Activated CD8-positive, alpha-beta memory T cell treated with anti-CD3 and anti-CD28 coated beads, Interleukin-2, amount 50 U/mL, for 24 hours (primary cell): Measurements from ENCODE around the gene LRBA.
"Not testable (repeated sequence)": the region's sequence is repeated elsewhere in the genome, so short reads cannot be mapped to it uniquely, and the experiment has no call there.

ENCODE experiments used
- DNase-seq: peaks from one replicate; pipeline ENCODE4 v3.0.0-alpha.2; 2020; ENCODE audit errors: extremely low read depth

LRBA gene

DNA sequence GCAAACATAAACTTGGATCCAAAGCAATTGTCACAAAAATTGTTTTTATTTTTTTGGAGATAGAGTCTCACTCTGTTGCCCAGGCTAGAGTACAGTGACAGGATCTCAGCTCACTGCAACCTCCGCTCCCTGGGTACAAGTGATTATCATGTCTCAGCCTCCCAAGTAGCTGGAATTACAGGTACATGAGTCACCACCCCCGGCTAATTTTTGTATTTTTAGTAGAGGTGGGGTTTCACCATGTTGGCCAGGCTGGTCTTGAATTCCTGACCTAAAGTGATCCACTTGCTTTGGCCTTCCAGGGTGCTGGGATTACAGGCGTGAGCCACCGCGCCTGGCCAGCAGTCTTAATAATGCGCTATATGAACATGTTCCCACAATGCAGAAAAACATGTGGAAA, 272.2 kb downstream of the LRBA start:
- DNase-seq: not testable (repeated sequence)

DNA sequence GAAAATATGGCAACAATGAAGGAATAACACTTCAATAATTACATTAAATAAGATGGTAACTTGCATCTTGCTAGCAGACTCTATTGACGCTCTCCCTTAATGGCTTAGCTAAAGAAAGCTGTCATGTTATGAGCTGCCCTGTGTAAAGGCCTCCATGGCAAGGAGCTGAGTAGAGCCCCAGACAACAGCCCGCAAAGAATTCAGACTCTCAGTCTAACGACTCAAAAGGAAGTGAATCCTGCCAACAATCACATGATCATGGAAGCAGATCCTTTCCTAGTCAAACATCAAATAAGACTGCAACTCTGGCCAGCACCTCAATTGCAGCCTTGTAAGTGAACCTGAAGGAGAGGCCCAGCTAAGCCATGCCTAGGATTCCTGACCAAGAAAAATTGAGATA, 275.5 kb downstream of the LRBA start:
- no peak for DNase-seq

DNA sequence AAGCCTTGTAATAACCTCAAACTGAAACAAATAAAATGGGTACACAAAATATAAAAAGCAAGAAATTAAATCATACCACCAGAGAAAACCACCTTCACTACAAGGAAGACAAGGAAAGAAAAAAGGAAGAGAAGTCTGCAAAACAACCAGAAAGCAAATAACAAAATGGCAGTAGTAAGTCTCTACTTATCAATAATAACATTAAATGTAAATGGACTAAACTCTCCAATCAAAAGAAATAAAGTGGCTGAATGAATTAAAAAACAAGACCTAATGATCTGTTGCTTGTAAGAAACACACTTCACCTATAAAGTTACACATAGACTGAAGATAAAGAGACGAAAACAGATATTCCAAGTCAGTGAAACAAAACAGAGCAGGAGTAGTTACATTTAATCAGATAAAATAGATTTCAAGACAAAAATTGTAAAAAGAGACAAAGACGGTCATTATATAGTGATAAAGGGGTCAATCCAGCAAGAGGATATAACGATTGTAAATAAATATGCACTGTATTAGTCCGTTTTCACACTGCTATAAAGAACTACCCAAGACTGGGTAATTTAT, 289.0 kb downstream of the LRBA start:
- DNase-seq: no peak

DNA sequence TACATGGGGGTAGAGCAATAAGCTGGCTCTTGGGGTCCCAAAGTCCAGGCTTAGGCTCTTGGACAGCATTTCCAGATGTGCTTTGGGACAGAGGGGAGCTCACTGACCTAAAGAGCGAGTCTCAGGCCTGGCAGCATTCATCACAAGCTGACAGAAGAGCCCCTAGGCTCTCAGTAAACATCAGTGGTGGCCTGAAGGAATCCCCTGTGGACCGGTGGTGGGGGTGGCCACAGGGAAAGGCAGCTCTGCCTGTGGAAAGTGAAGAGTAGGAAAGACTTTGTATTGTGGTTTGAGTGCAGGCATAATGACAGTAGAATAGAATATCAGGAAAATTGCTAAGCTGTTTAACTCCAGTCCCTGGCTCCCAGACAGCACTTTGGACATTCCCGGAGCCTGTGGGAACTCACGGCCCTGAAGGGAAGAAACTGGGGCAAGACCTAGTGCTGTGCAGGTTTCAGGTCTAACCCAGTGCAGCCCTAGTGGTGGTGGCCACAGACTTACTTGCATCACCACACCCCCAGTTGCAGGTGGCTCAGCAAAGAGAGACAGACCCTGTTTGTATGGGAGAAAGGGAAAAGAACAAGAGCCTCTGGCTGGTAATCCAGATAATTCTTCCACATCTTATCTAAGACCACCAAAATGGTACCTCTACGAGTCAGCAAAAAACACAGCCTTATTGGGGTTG, 291.2 kb downstream of the LRBA start:
- DNase-seq: no peak

DNA sequence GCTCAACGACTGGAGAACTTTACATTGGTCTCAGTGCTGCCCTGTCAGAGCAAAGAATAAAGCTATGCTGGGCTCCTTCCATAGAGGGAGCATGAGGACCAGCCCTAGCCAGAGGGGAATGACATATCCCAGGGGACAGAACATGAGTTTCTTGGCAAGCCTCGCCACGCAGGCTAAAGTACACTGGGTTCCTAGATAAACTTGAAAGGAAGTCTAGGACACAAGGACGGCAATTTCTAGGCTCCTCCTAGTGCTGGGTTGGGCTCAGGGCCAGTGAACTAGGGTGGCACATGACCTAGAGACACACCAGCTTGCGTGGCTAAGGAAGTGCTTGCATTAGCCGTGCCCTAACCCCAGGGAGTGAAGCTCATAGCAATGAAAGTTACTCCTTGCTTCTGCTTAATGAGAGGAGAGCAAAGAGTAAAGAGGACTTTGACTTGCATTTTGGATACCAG, 292.1 kb downstream of the LRBA start:
- DNase-seq: no peak

DNA sequence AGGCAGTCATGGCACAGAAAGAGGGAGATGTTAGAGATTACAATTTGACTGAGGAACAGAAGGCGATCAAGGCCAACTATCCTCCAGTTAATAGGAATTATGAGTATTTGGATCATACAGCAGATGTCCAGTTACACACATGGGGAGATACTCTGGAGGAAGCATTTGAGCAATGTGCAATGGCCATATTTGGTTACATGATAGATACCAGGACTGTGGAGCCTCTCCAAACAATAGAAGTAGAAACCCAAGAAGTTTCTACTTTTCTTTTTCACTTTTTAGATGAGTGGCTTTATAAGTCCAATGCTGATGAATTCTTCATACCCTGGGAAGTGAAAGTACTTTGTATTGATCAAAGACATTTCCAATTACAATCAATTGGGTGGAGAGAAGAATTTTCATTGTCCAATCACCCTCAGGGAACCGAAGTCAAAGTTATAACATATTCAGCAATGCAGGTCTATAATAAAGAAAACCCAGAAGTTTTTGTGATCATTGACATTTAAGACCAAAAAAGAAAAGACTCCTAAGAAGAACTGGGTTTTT, 294.0 kb downstream of the LRBA start:
- no peak for DNase-seq

DNA sequence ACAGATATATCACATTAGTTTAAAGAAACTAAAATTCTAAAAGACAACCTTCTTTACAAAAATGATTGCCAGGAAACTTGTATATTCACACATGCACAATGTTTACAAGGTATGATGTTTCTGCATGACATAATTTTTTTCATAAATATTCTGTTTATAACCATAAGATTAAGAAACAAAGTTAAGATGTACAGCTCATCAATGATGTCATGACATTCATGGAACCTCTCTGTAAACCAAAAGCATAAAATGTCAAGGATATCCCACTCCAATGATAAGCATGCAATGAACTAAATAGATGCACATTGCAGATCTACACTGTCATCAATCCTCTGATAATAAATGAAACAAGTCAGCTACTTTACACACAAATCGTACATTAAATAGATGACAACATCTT, 297.1 kb downstream of the LRBA start:
- DNase-seq: no peak

DNA sequence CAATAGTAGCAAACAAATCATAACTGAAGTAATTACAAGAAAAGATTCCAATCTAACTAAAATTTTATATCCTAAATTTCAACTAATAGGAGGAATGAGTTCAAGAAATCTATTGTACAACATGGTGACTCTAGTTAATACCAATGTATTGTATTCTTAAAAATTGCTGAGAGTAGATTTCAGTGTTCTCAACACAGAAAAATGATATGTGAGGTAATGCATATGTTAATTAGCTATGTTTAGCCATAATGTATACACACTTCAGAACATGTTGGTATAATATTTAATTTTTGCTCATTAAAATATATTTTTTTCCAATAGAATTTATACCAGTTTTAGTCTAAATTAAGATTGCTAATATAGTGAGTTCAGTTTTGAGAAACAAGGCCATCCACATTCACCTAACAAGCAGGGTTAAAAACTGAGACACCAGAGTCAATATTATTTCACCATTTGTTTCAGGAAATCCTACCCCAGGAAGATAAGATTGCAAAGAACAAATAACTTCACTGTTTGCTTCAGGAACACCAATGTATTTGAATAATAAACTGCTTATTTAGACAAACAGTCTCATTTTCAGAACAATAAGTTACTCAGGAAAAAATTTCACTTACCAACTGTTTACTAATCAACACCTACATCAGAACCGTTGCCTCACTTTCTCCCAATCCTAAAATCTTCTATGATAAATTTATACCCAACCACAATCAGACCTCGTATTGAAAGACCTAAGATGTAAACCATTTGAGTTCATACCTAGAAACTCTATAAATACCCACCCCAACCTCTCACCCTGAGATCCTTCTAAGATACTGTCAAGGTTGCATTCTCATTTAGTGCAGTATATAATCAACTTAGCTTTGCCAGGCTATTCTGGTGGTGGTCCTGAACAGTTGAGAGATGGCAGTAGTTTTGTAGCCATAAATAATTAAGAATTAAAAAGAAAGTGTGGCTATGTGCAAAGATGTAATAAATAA, 300.3 kb downstream of the LRBA start:
- no peak for DNase-seq

DNA sequence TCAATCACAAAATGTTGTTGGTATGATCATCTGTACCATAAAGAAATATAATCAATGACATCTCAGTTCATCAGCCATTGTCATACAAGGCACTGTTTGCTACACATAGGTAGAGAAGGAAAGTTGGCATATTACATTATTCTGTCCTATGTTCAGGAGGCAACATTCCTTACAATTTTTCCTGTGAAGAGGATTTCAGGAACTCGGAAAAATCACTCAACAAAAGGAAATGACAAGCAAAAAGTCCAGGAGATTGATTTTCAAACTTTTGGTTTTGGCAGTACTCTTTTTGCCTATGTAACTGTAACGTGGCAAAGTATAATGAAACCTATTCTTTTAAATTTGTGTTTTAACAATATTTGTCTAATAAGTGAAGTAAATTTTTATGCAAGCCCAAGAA, 301.8 kb downstream of the LRBA start:
- DNase-seq: no peak

DNA sequence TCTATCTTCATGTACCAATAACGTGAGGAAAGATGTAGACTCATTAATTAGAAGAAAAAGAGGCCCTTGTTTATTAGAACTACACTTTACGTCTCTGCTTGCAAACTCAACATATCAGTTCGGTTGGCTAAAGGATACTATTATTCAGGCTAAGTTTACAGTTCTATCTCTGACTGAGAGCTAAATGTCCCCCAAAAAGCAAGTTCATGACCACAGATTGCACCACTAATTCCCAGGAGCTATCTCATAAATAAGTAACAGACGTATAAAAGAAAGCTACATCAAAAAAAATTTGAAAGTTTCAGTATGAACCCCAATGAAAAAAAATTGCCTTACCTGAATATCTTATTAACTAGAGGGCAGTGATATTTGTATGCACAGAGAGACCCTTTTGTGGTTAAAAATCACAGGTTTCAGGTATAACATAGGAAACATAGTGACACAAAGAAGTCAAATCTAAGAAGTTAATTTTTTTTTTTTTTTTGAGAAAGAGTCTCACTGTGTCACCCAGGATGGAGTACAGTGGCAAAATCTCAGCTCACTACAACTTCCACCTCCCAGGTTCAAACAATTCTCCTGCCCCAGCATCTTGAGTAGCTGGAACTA, 304.2 kb downstream of the LRBA start:
- no peak for DNase-seq

DNA sequence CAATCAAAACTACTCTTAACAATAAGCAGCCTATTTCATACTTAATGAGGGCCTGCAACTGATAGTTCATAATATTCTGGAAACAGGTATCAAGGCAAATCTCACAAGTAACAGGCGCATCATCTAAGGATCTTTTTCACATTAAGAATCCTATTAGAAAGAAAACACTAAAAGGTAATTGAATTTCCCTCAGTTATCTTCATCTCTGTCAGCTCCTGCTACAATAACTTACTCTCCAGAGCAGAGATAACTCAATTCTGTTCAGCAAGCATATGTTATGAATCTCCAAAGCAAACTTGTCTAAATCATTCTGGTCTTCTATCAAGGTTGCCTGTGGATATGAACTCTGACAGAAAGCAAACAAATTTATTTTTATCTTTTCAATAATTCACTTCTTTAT, 307.1 kb downstream of the LRBA start:
- DNase-seq: no peak

DNA sequence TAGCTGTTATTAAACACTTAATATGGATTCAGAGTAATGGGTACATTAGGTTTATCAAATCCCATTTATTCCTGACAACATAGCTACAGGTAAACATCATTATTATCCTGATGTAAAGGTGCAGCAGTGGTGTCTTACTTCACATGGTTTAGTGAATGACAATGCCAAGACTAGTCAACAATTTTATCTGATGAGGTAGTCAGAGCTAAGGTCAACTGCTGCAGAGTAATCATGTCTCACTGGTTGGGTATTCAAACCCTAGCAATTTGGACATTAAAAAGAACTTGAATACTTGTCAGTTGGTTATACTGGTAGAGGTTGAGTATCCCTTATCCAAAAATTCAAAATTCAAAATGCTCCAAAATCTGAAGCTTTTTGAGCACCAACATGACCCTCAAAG, 315.5 kb downstream of the LRBA start:
- DNase-seq: no peak

DNA sequence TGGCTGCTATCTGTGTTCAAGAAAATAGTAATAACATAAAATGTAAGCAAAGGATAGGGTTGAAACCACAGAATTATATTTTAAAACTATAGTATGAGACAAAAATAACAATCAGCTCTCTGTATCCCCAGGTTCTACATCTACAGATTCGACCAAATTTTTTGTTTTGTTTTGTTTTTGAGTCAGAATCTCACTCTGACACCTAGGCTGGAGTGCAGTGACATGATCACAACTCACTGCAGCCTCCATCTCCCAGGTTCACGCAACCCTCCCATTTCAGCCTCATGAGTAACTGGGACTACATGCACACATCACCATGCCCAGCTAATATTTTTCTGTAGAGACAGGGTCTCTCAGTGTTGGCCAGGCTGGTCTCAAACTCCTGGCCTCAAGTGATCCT, 319.9 kb downstream of the LRBA start:
- DNase-seq: no peak

DNA sequence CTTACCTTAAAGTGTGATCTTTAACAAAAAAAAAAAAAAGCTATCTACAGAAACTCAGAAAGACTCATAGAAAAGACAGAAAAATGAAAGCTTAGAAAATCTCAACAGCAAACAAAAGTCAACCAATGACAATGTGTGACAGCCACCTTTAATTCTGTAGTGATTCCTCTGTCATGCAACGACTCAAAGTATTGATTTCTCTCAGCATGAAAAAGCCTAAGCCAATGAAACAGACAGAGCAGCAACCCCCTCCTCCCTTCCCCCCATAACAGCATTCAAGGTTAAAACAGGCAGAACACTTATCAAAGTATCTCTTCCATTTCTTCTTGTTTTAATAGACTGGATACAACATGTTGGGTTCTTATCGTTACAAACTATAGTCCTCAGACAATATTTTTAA, 320.6 kb downstream of the LRBA start:
- no peak for DNase-seq

DNA sequence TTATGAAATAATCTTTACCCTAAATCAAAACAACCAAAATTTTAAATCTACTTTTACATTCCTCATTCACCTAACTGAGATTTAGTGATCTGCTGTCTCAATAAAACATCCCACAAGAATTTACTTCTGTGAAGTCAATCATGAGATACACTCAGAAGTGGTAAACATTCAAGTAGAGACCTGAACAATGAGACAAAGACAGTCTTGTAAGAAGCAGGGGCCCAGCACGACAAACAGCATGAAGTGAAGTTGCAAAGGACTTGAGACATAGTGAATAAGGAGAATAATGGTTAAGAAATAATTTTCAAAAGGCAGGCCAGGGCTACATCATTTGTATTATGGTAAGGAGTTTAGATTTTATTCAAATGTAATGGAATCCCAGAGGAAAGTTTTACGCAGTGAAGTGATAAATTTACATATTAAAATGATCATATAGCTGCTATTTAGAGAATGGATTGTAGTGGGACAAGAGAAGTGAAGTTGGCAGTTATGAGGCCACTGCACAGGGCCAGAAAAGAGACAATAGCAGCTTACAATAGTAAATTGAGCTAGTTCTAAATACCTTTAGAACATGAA, 331.2 kb downstream of the LRBA start:
- DNase-seq: no peak

DNA sequence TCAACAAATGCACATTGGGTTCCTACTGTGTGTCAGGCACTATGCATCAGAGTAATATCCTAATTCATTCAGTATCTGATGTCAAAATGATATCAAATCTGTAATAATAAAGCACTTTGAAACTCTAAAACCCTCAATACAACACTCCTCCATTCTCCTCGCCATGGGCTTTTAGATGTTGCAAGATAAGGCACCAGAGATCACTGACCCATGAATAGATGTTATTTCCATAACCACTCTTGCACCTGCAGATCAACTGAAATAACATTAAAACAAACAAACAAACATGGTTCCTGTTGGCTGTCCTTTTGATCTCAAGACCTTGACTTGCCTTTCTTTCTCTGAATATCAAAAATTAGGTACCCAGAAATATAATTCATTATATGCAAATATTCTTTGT, 333.0 kb downstream of the LRBA start:
- DNase-seq: no peak

DNA sequence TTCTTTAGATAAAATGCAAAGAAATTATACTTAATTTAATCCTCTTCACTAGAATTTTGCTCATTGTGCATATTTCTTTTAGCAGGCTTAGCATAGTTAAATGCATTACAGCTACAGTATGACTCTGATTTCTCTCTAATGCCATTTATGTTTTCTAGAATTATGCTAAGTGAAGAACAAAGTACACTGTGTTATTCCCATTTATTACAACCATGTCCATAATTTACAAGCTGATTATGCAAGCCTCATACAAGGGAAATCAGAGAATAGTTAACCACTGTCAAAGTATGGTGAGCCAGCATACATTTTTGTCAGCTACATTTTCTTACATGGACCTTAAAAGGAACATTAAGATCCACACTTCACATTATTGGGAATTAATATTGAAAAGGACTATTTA, 334.0 kb downstream of the LRBA start:
- no peak for DNase-seq

DNA sequence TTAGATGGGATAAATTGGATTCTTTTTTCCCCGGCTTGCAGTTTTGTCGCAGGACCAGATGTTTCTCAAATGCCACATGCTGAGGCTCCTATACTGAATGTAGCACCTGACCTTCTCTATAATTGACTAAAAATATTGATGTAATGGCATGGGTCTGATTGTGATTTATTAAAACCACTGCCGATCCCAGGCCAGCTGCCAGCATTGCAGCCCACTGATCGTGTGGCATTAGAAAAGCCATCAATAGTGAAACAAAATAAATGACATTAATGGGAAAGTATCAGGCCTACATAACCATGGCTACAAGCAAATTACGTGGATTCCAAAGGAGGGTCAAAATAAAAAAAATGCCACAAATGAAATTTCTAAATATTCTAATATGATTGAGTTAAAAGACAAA, 334.4 kb downstream of the LRBA start:
- no peak for DNase-seq

DNA sequence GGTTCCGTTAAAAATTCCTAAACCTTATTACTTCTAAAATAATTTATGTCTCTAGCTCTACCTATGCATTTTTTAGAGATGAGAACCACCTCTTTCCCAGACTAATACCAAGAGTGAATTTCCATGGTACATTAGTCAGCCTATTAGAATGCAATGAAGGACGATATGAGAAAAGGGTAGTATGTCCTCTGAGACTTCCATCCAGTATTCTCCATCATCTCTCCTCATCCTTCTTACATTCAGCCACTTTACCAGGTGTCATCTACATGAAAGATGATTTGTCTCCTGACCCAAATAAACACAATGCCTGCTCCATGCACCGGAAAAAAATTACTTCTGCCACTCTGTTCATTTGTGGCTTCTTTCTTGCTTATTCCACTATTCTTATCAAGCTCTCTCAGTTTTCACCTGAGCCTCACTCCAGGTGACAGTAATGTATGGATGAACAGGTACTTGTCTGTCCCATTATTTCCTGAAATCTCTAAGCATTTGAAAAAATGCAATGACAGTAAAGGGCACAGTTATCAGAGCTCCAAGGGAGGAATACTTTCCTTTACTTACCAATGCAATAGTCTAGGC, 335.2 kb downstream of the LRBA start:
- no peak for DNase-seq

DNA sequence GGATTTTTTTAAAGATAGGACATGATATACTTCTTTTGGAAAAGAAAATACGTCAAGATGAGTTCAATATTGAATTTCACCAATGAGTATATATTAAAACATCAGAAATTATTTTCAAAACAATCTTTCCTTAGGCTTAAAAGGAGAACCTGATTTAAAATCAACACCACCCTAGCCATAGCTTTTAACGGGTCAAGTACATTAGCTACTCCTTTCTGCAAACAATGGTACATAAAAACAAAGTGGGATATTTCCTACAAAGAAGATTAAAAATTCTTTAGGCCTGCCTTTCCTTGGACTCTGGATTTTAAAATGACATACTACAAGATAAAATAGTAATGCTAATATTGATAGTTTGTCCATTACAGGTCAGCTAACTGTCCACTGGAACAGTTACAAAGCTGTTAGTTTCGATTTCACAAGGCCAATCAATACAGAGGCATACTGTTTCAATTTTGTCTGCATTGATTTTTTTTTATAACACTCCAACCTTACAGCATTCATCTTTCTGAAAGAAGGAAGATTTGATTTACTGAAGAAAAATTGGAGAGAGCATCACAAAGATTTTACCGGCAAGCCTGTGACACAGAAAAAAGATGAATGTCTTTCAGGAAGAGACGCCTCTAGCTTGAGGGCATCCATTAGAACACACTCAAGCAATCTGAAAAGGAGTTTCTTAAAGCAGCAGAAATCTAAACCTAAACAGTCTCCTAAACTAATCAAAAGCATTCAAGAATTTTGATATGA, 335.9 kb downstream of the LRBA start:
- DNase-seq: no peak

DNA sequence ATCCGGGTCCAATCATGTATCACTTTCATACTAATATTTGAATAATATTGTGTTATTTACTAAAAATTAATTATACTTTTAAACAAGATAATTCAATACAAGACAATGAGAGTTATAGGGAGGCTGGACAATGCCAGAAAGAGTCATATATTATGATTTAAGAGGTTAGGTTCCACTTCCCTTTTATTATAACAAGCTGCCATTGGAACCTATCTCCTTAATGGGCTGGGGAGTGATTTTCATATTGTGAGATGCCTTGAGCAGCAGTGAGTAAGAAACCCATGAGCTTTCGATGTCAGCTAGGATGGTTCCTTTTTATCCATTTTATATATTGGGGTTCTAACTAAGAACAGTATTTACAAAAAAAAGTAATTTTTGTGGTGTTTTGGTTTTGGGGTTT, 341.3 kb downstream of the LRBA start:
- no peak for DNase-seq
